Glutamatergic neuron (in vitro differentiated cells): ENCODE results near the gene UBXN1. TPM values are rescaled to one million over a fixed set of nuclear protein-coding genes. Genes with fewer than 3 reads are reported as not detected.
"Not testable (repeated sequence)": the region's sequence is repeated elsewhere in the genome, so short reads cannot be mapped to it uniquely, and the experiment has no call there.

Experiments used
- DNase-seq: peaks from one replicate; pipeline ENCODE4 v3.0.0; 2022
- H3K27ac Mint-ChIP-seq: one replicate; pipeline ENCODE4 v1.8.0; 2020; ENCODE audit warnings: mild to moderate bottlenecking, mixed read lengths, inconsistent platforms; ENCODE audit not compliant: unreplicated experiment
- H3K27me3 Mint-ChIP-seq: one replicate; pipeline ENCODE4 v1.8.0; 2020; ENCODE audit warnings: mild to moderate bottlenecking, moderate library complexity, mixed read lengths, inconsistent platforms; ENCODE audit not compliant: unreplicated experiment
- H3K36me3 Mint-ChIP-seq: one replicate; pipeline ENCODE4 v1.8.0; 2020; ENCODE audit warnings: mild to moderate bottlenecking, mixed read lengths, inconsistent platforms; ENCODE audit not compliant: unreplicated experiment
- H3K4me1 Mint-ChIP-seq: one replicate; pipeline ENCODE4 v1.8.0; 2020; ENCODE audit warnings: mild to moderate bottlenecking, low read depth, mixed read lengths, inconsistent platforms; ENCODE audit not compliant: unreplicated experiment
- H3K4me3 Mint-ChIP-seq: one replicate; pipeline ENCODE4 v1.8.0; 2020; ENCODE audit warnings: mild to moderate bottlenecking, mixed read lengths, inconsistent platforms; ENCODE audit not compliant: unreplicated experiment
- H3K9me3 Mint-ChIP-seq: one replicate; pipeline ENCODE4 v1.8.0; 2020; ENCODE audit warnings: mild to moderate bottlenecking, moderate library complexity, mixed read lengths, inconsistent platforms; ENCODE audit not compliant: unreplicated experiment
- total RNA-seq: library from RNA; stranded (reverse); fragmentation: NEBNext Ultra II Directional; extraction: Animal tissue kit (Norgen Biotek cat#: 25700); gene quantifications from one replicate; pipeline ENCODE4 v1.2.1, GENCODE V29; 2021; ENCODE audit not compliant: unreplicated experiment
- TF ChIP-seq, protein P1 (sequence below): fragments of 200-600 bp; sonication (generic); IDR thresholded peaks from one replicate; pipeline ENCODE4 v1.5.0; 2021; ENCODE audit not compliant: partially characterized antibody, unreplicated experiment

UBXN1 gene
- total RNA-seq, 1 donor from 2014 or later: 146 TPM

DNA sequence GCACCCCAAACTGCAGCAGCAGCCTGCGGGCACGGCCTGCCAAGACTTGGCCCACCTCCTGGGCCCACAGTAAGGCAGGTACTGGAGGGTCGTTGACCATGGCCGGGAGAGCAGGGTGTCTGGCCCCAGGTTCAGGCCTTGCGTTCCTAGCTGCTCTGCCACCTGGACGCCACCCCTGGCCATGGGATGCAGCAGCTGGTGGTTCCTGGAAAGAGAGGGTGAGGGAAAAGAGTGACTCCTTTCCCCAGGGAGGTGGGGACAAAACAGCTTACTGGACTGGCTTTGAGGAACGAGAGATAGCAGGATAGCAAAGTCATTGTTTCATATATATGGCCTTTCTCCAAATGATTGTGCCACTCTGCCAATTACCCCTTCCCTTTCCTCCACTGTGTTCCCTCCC lies 26.5 kb upstream of the UBXN1 start:
- peaks cover 14% of the 10 kb centered on the region for H3K27me3 Mint-ChIP-seq
- DNase-seq: no peak
- no peaks in the 10 kb centered on the region for H3K36me3 Mint-ChIP-seq
- H3K4me3 Mint-ChIP-seq: peak overlapping the region; percentile 91
- H3K9me3 Mint-ChIP-seq: peaks cover 25% of the 10 kb centered on the region
- H3K27ac Mint-ChIP-seq: peak overlapping the region; percentile 86
- TF ChIP-seq, protein P1, sequence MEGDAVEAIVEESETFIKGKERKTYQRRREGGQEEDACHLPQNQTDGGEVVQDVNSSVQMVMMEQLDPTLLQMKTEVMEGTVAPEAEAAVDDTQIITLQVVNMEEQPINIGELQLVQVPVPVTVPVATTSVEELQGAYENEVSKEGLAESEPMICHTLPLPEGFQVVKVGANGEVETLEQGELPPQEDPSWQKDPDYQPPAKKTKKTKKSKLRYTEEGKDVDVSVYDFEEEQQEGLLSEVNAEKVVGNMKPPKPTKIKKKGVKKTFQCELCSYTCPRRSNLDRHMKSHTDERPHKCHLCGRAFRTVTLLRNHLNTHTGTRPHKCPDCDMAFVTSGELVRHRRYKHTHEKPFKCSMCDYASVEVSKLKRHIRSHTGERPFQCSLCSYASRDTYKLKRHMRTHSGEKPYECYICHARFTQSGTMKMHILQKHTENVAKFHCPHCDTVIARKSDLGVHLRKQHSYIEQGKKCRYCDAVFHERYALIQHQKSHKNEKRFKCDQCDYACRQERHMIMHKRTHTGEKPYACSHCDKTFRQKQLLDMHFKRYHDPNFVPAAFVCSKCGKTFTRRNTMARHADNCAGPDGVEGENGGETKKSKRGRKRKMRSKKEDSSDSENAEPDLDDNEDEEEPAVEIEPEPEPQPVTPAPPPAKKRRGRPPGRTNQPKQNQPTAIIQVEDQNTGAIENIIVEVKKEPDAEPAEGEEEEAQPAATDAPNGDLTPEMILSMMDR: no peak
- peaks cover 8% of the 10 kb centered on the region for H3K4me1 Mint-ChIP-seq

- Mint-ChIP-seq H3K9me3 (peaks cover 20% of the 10 kb centered on the region), H3K27me3 (peaks cover 14% of the 10 kb centered on the region)
- not testable (repeated sequence) for DNase-seq, H3K4me3 Mint-ChIP-seq, H3K4me1 Mint-ChIP-seq, H3K27ac Mint-ChIP-seq, H3K36me3 Mint-ChIP-seq
These were observed 25.0 kb upstream of the UBXN1 start for GRCh38 chr11:62703921-62704320.

- peaks cover 9% of the 10 kb centered on the region for H3K27me3 Mint-ChIP-seq
- peaks cover 2% of the 10 kb centered on the region for H3K4me1 Mint-ChIP-seq
- no peaks in the 10 kb centered on the region for H3K36me3 Mint-ChIP-seq
- no peak overlapping the region for H3K27ac Mint-ChIP-seq
- H3K4me3 Mint-ChIP-seq: peak overlapping the region; percentile 30
- peaks cover 14% of the 10 kb centered on the region for H3K9me3 Mint-ChIP-seq
- TF ChIP-seq, protein P1: no peak
- no peak for DNase-seq
These were observed 23.4 kb upstream of the UBXN1 start for GRCh38 chr11:62702246-62702645.

GRCh38 chr11:62694455-62695167 lies 15.7 kb upstream of the UBXN1 start:
- H3K4me1 Mint-ChIP-seq: peaks cover 14% of the 10 kb centered on the region
- peak overlapping the region; percentile 85 for H3K4me3 Mint-ChIP-seq
- peaks cover 4% of the 10 kb centered on the region for H3K9me3 Mint-ChIP-seq
- H3K27ac Mint-ChIP-seq: peak overlapping the region; percentile 96
- peak; percentile 77 for DNase-seq
- no peaks in the 10 kb centered on the region for H3K27me3 Mint-ChIP-seq
- peaks cover 4% of the 10 kb centered on the region for H3K36me3 Mint-ChIP-seq
- TF ChIP-seq, protein P1: peak; percentile 84

DNA sequence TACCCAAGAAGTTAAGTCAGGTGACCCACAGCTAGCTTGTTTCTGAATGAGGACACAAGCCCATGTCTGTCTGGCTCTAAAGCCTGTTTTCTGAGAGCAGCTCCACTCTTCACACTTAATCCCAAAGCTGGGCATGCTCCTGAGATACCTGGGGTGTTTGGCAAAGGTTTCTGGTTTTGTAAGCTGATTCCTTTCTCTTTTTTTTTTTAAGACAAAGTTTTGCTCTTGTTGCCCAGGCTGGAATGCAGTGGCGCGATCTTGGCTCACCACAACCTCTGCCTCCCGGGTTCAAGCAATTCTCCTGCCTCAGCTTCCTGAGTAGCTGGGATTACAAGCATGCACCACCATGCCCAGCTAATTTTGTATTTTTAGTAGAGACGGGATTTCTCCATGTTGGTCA lies 14.8 kb upstream of the UBXN1 start:
- not testable (repeated sequence) for DNase-seq, H3K27ac Mint-ChIP-seq, H3K9me3 Mint-ChIP-seq, H3K36me3 Mint-ChIP-seq, H3K27me3 Mint-ChIP-seq, H3K4me3 Mint-ChIP-seq
- peaks cover 20% of the 10 kb centered on the region for H3K4me1 Mint-ChIP-seq

DNA sequence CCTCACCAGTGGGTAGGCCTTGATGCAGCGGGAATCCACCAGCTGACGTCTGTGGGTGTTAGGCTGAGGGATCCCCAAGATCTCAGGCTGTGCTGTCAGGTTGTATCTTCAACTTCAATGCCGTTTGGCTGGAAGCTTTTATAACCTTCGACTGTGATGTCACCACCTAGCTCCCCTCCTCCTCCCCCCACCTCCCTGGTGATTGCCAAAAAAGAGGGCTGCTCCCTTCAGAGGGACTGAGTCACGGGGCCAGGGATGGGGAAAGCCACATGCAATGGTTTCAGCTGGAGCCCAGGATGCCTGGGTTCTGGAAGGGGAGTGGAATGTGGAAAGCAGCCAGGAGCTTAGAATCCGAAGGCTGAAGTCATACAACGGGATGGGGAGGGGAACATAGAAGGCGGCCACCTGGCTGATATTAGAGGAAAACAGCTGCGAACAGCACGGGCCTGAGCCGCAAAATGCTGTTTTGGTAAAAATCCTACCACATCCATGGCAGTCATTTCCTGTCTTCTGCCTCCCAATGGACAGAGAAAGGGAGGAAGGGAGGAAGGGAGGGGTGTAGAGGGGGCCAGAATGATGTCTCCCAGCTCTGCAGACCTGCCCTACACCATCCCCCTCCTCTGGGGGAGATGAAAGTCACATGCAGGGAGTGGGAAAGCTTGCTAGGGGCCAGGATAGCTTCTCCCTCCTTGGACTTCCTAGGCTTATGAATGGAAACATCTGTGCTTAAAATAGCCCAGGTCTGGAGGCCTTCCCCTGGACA lies 10.7 kb upstream of the UBXN1 start, which contains the start of gene LRRN4CL:
LRRN4CL (minus strand) TSS at position 110 of the 763 bp plus-strand sequence. CDS start 1,022 bp downstream, outside the sequence.
- H3K4me1 Mint-ChIP-seq: peaks cover 18% of the 10 kb centered on the region
- TF ChIP-seq, protein P1: no peak
- peaks cover 12% of the 10 kb centered on the region for H3K9me3 Mint-ChIP-seq
- H3K4me3 Mint-ChIP-seq: peak within 1 kb of the TSS; percentile 52
- peaks cover 4% of the 10 kb centered on the region for H3K36me3 Mint-ChIP-seq
- DNase-seq: no peak
- H3K27ac Mint-ChIP-seq: peak within 1 kb of the TSS; percentile 64
- peaks cover 4% of the 10 kb centered on the region for H3K27me3 Mint-ChIP-seq
